ENCODE measurements around the gene HOXC4.

Gene HOXC4

GRCh38 chr12:54032627-54033100, 21.0 kb upstream of the HOXC4 start, which contains the start of gene HOXC5 (continued):
- TF ChIP-seq ZSCAN18 (tag by site-specific recombination; IDR thresholded peaks at IDR 0.05) (peak; percentile 95), ZIC2 (tag by site-specific recombination; IDR thresholded peaks at IDR 0.05) (no peak), ZNF501 (tag by site-specific recombination; IDR thresholded peaks at IDR 0.05) (peak; percentile 57; the same call in 1 of the 2 replicates), ZNF175 (tag by site-specific recombination; IDR thresholded peaks at IDR 0.05) (no peak), ZNF530 (tag by site-specific recombination; IDR thresholded peaks at IDR 0.05; ENCODE audit: low read depth) (no peak), ZNF391 (tag by site-specific recombination; IDR thresholded peaks at IDR 0.05; ENCODE audit: borderline replicate concordance, low read depth) (peak; percentile 97), ZNF398 (tag by site-specific recombination; IDR thresholded peaks at IDR 0.05) (peak; percentile 96), ZNF302 (tag by site-specific recombination; IDR thresholded peaks at IDR 0.05; ENCODE audit: low read depth) (no peak), SP7 (tag by site-specific recombination; IDR thresholded peaks at IDR 0.05) (peak; percentile 93), SALL2 (tag by site-specific recombination; IDR thresholded peaks at IDR 0.05; ENCODE audit: borderline replicate concordance) (no peak), ZNF658 (tag by site-specific recombination; IDR thresholded peaks at IDR 0.05) (no peak), ZNF121 (tag by site-specific recombination; IDR thresholded peaks at IDR 0.05) (peak; percentile 36; the same call in 1 of the 2 replicates), PRDM2 (tag by site-specific recombination; IDR thresholded peaks at IDR 0.05; ENCODE audit: borderline replicate concordance) (no peak), ZNF624 (tag by site-specific recombination; IDR thresholded peaks at IDR 0.05) (no peak), REPIN1 (tag by site-specific recombination; IDR thresholded peaks at IDR 0.05; ENCODE audit: low read depth) (no peak), BCL11B (tag by site-specific recombination; IDR thresholded peaks at IDR 0.05; ENCODE audit: low read depth) (peak; percentile 97), ZNF449 (tag by site-specific recombination; IDR thresholded peaks at IDR 0.05) (peak; percentile 100), IKZF3 (tag by site-specific recombination; IDR thresholded peaks at IDR 0.05) (peak; percentile 97), ZNF112 (tag by site-specific recombination; IDR thresholded peaks at IDR 0.05) (no peak), TCF7L2 (IDR thresholded peaks at IDR 0.05; ENCODE audit: borderline replicate concordance, low read depth, low read length) (no peak), ZNF660 (tag by site-specific recombination; IDR thresholded peaks at IDR 0.05) (peak; percentile 86), ZNF157 (tag by site-specific recombination; IDR thresholded peaks at IDR 0.05) (no peak), ZNF24 (tag by site-specific recombination; IDR thresholded peaks at IDR 0.05) (peak; percentile 94), ZNF639 (tag by site-specific recombination; IDR thresholded peaks at IDR 0.05) (peak; percentile 98), ZNF670 (tag by site-specific recombination; IDR thresholded peaks at IDR 0.05; ENCODE audit: low read depth) (no peak), ZNF747 (tag by site-specific recombination; IDR thresholded peaks at IDR 0.05) (no peak), ZNF169 (tag by site-specific recombination; IDR thresholded peaks at IDR 0.05) (no peak), ZFHX2 (tag by site-specific recombination; conservative IDR thresholded peaks at IDR 0.05) (peak; percentile 34; the same call in 1 of the 2 replicates), KLF7 (tag by site-specific recombination; IDR thresholded peaks at IDR 0.05; ENCODE audit: borderline replicate concordance) (peak; percentile 49; the same call in 1 of the 2 replicates)

Data from HEK293 (cell line).